NCI-H524 treated with DMSO at 0.1 percent for 48 hours (cell line): ENCODE results near the gene ACSS3.

Source experiments
- DNase-seq: peaks from one replicate; lab custom pipeline; 2025; lab: John Stamatoyannopoulos, UW

ACSS3 gene

GRCh38 chr12:81295251-81295650 is 217.4 kb downstream of the ACSS3 start:
- no peak for DNase-seq

DNA sequence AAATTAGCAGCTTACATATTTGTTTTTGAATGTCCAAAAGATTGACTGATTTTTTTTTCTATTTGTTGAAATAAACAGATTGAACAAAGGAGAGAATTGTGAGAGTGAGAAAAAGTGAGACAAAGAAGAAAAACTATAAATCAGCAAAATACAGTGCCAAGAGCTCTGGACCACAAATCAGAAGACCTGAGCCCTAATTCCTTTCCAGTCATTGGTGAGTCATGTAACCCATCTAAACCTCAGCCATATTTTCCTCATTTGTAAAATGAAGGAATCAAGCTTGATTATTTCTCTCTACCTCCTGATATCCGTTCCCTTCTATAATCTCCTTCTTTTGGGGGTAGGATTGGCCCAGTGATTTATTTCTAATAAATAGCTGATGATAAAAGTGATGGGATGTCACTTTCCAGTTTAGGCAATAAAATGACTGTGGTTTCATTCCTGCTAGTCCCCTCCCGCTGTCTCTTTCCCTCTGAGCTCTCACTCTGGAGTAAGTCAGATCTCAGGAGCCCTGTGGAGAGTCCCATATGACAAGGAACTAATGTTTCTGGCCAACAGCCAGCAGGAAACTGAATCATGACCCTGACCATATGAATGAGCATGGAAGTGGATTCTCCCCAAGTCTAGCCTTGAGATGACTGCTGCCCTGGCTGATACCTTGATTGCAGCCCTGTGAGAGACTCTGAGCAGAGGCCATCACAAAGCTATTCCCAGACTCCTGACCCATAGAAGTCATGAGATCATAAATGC is 218.9 kb downstream of the ACSS3 start:
- no peak for DNase-seq

DNA sequence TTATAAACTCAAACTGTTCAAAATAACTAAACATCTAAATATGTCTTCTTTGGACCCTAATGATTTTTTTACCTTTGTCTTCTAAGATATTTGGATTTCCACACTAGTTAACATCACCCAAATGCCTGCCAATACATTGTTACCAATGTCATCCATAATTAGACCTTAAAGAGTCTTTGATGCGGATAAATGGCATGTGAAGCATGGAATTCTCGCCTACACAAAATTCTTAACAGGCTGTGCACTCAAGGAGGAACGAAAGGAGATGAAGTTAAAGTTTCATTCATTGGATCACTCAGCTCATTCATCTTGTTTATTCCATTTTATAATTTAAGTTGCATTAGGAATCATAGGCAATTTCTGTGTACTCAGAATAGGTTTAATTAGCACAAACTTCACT is 219.7 kb downstream of the ACSS3 start:
- no peak for DNase-seq

DNA sequence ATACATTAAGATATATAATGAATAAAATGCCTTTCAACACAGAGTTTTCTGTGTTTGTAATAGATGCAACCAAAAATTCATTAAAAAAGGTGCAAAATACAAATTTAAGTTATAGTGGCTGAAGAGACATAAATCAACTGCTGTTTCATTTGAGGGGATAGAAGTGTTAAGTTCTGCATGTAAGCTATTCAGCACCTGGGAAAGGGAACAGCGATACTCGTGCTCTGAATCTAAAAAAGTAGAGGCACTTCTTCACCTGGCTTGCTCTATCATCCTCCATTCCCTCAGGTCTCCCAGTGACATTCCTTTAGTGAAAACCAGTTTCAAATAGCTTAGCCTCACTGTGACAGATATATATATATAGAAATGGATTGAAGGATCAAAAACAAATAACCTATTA is 222.6 kb downstream of the ACSS3 start:
- DNase-seq = no peak

- DNase-seq = no peak
Measured at GRCh38 chr12:81303935-81304334, 226.1 kb downstream of the ACSS3 start.
